Endothelial cell of umbilical vein (primary cell): Measurements from ENCODE around the gene RGS6.

ENCODE experiments used
- EZH2 ChIP-seq: IDR thresholded peaks from 2 replicates; pipeline ENCODE4 v1.6.1; 2012; ENCODE audit warnings: borderline replicate concordance, low read depth, mild to moderate bottlenecking, moderate library complexity, low read length, inconsistent platforms; ENCODE audit not compliant: severe bottlenecking
- JUN ChIP-seq: IDR thresholded peaks from 2 replicates; pipeline ENCODE4 v1.6.1; 2011; ENCODE audit warnings: borderline replicate concordance, low read depth; ENCODE audit not compliant: insufficient read length, insufficient read depth
- MYC ChIP-seq: IDR thresholded peaks from one replicate; pipeline ENCODE4 v1.6.1; 2011; ENCODE audit warnings: mild to moderate bottlenecking, low read depth, low read length
- POLR2A ChIP-seq: IDR thresholded peaks from 2 replicates; pipeline ENCODE4 v1.6.1; 2012; ENCODE audit warnings: low read depth, mild to moderate bottlenecking, control low read depth, low read length
- POLR2AphosphoS5 ChIP-seq: IDR thresholded peaks from 2 replicates; pipeline ENCODE4 v1.6.1; 2012; ENCODE audit warnings: low read depth, mild to moderate bottlenecking, control low read depth, low read length, moderate library complexity; ENCODE audit not compliant: insufficient read depth
- TF ChIP-seq, protein P1 (sequence below), 2 donors: IDR thresholded peaks; 1 replicate in 1 of 2; 2 replicates in 1 of 2; pipeline ENCODE4 v1.5.1; 2011; ENCODE audit warnings: low read length in 2 of 2, mild to moderate bottlenecking in 2 of 2, moderate library complexity in 2 of 2, control low read depth in 1 of 2, inconsistent platforms in 1 of 2, low read depth in 1 of 2; ENCODE audit not compliant: insufficient read depth in 1 of 2; ENCODE audit errors: extremely low read depth in 1 of 2

DNA sequence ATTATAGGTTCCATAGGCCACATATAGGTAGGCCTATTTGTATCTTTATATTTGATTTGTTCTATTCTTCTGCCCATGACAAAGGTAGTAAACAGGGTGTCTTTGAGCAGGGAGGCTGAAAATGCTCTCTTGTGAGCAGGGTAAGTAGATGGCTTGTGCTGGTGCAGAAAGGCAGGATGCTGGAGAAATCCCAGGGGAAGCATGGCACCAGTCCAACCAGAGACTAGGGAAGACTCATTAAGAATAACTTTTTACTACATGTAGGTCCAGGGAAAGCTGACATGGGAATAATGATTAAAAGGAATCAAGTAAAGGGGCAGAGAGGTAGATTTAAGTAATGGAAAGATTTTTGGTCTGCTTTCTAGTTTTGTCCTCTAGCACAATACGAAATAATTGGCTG lies 245.0 kb downstream of the RGS6 start:
- no peak for TF ChIP-seq EZH2
- TF ChIP-seq, protein P1, sequence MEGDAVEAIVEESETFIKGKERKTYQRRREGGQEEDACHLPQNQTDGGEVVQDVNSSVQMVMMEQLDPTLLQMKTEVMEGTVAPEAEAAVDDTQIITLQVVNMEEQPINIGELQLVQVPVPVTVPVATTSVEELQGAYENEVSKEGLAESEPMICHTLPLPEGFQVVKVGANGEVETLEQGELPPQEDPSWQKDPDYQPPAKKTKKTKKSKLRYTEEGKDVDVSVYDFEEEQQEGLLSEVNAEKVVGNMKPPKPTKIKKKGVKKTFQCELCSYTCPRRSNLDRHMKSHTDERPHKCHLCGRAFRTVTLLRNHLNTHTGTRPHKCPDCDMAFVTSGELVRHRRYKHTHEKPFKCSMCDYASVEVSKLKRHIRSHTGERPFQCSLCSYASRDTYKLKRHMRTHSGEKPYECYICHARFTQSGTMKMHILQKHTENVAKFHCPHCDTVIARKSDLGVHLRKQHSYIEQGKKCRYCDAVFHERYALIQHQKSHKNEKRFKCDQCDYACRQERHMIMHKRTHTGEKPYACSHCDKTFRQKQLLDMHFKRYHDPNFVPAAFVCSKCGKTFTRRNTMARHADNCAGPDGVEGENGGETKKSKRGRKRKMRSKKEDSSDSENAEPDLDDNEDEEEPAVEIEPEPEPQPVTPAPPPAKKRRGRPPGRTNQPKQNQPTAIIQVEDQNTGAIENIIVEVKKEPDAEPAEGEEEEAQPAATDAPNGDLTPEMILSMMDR (IDR thresholded peaks at IDR 0.05; ENCODE audit: extremely low read depth in 1 of 2, insufficient read depth in 1 of 2, low read depth in 1 of 2, low read length in 2 of 2): no peak
- TF ChIP-seq POLR2A: no peak
- no peak for TF ChIP-seq MYC
- TF ChIP-seq JUN: no peak
- no peak for TF ChIP-seq POLR2AphosphoS5
